ENCODE results near the gene CCT4. TPM values are rescaled to one million over a fixed set of nuclear protein-coding genes. Genes with fewer than 3 reads are reported as not detected.

The CCT4 gene, protein sequence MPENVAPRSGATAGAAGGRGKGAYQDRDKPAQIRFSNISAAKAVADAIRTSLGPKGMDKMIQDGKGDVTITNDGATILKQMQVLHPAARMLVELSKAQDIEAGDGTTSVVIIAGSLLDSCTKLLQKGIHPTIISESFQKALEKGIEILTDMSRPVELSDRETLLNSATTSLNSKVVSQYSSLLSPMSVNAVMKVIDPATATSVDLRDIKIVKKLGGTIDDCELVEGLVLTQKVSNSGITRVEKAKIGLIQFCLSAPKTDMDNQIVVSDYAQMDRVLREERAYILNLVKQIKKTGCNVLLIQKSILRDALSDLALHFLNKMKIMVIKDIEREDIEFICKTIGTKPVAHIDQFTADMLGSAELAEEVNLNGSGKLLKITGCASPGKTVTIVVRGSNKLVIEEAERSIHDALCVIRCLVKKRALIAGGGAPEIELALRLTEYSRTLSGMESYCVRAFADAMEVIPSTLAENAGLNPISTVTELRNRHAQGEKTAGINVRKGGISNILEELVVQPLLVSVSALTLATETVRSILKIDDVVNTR
- 94.2 and 161 TPM in 2 replicates for total RNA-seq (ENCODE audit: low replicate concordance)

DNA sequence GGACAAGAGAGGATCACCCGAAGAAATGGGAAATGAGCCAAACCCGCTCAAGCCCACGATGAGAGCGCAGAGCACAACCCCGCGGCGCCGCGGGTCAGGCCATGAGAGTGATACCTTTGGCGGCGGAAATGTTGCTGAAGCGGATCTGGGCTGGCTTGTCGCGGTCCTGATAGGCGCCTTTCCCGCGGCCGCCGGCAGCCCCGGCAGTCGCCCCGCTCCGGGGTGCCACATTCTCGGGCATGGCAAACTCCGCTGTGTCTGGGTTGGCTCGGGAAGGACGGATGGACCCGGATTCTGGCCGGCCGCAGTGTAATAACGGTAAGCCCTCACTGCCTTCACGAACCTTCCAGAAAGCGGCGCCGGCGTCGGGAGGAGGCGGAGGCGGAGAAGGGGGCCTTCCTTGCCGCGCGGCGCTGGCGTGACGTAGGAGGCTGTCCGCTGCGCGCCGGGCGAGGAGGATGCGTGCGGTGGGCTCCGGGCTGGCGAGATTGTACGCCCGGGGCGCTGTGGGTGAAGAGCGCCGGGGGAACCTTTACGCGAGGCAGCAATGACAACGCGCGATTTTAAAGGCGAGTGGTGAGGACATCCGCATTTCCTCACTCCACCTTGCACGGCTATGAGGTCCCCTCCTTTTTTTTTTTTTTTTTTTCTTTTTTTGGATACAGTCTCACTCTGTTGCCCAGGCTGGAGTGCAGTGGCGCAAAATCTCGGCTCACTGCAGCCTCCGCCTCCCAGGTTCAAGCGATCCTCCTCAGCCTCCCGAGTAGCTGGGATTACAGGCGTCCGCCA is at the start of gene CCT4:
TSS of gene CCT4 (minus strand) at position 390 of the 789 bp plus-strand sequence. CDS start at position 241, 149 bp downstream.

DNA sequence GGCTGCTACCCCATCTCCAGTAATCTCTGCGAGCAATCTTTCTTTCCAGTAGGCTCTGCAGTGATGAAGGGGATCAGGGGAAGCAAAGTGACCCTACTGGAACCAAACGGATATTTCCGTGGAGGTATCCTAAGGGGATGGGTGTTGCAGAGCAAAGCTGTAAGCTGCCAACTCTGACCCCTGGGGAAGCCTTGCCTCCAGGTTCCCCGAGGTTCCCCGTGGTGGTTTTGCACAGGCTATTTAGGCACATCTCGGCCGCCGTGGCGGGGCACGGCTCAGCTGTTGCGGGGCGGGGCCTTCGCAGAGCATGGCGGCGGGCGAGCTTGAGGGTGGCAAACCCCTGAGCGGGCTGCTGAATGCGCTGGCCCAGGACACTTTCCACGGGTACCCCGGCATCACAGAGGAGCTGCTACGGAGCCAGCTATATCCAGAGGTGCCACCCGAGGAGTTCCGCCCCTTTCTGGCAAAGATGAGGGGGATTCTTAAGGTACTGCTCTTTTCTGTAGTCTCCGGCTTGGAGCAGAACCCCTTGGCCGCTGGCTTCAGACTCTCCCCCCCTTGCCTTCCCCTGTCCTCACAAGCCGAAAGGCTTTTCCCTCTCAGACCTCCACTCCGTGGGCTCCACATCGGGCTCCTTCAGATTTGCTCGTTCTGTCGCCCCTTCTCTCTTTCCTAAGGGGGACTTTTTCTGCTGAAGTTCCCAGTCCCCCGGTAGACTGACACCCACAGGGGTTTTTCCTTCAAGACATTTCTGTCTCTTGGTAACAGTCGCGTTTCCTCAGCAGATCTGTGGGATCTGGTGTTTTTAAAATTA is 17.1 kb upstream of the CCT4 start, which contains the start of gene COMMD1:
TSS of gene COMMD1 (plus strand) at position 303 of the 814 bp plus-strand sequence. CDS start at position 308, 5 bp downstream.

DNA sequence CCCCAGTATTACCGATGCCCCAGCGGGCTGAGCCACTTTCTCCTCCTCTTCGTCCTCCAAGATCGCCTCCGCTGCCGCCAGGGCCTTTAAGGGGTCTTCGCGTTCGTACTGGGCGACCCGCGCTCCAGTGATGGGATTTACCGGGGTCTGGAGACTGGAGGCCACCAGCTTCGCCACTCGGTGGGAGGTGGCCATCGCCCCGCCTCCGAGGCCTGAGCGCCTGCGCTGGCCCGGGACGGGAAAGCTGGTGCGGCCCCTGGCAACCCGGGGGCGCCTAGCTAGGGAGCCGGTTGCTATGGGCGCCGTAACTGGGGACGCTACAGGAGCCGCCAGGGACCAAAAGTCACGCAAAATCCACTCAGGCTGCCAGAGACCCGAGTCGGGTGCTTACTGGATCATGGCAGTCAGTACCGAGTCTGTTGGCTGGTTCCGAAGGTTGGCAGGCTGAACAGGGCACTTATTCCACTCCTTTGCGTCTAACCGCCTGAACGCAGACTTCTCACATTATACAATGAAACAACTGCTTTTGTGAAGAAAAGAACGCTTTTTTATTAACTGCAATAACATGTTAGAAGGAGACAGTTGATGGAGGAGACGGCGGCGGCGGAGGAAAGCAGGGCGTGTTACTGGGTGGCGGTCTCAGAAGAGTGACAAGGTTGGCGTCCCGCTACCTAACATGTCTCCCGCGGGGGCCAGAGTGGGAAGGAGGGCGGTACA is 34.5 kb downstream of the CCT4 start, which contains the start of gene FAM161A:
TSS of gene FAM161A (minus strand) at position 214 of the 717 bp plus-strand sequence. CDS start at position 195, 19 bp downstream.

Other genes starting within 250 kb of the CCT4 start
- gene FAM161A, start 34.6 kb downstream of the CCT4 start, total RNA-seq (ENCODE audit: low replicate concordance): 1.3 and 1.9 TPM in 2 replicates
- gene COMMD1, start 17.0 kb upstream of the CCT4 start, total RNA-seq (ENCODE audit: low replicate concordance): 20.9 and 42.8 TPM in 2 replicates

Data from smooth muscle cell of the coronary artery (primary cell).